Sigmoid colon (tissue), 7 donors: ENCODE results near the gene TMEM181. TPM values are rescaled to one million over a fixed set of nuclear protein-coding genes. Genes with fewer than 3 reads are reported as not detected.

Source experiments
- DNase-seq: peaks from one replicate; pipeline ENCODE4 v3.0.0-alpha.2; 2019
- H3K27ac ChIP-seq, 4 donors: fragments of 200-600 bp; sonication (generic); one replicate each; pipeline ENCODE4 v1.5.1; 2016 to 2019; ENCODE audit warnings: mild to moderate bottlenecking in 1 of 4
- H3K27me3 ChIP-seq, 3 donors: fragments of 200-600 bp; sonication (generic); one replicate each; pipeline ENCODE4 v1.5.1; 2019; ENCODE audit warnings: mild to moderate bottlenecking in 1 of 3
- H3K36me3 ChIP-seq, 4 donors: fragments of 200-600 bp; sonication (generic); one replicate each; pipeline ENCODE4 v1.5.1; 2016 to 2019
- H3K4me1 ChIP-seq, 4 donors: fragments of 200-600 bp; sonication (generic); one replicate each; pipeline ENCODE4 v1.5.1; 2017 to 2019
- H3K4me3 ChIP-seq, 4 donors: fragments of 200-600 bp; sonication (generic); one replicate each; pipeline ENCODE4 v1.5.1; 2017 to 2019; ENCODE audit warnings: mild to moderate bottlenecking in 2 of 4, moderate library complexity in 1 of 4
- H3K9me3 ChIP-seq, 4 donors: fragments of 200-600 bp in 3 of 4; sonication (generic) in 3 of 4; one replicate each; pipeline versions ENCODE4 v1.5.1 to v1.6.1; 2013 to 2019
- EP300 ChIP-seq, 4 donors: sonication (generic); formaldehyde crosslinking; IDR thresholded peaks; one replicate each; pipeline ENCODE4 v1.6.1; 2017; ENCODE audit warnings: antibody characterized with exemption in 4 of 4
- POLR2A ChIP-seq, 2 donors: fragments of 450-650 bp; IDR thresholded peaks; one replicate each; pipeline ENCODE4 v1.6.1; 2016; ENCODE audit warnings: antibody characterized with exemption in 2 of 2, mild to moderate bottlenecking in 2 of 2, moderate library complexity in 2 of 2
- POLR2AphosphoS5 ChIP-seq, 4 donors: sonication (generic); formaldehyde crosslinking; IDR thresholded peaks; one replicate each; pipeline ENCODE4 v1.6.1; 2017; ENCODE audit warnings: antibody characterized with exemption in 4 of 4
- WGBS, 2 donors: extraction: QIAGEN DNeasy Blood & Tissue Kit; methylation state at CpG; one replicate each; pipeline ENCODE4 v1.1.7; 2013; 5-methylcytosine and 5-hydroxymethylcytosine counted together
- intact Hi-C: fragments of 100-400 bp; cut with DNase I; formaldehyde crosslinking; loops from one replicate; pipeline ENCODE4 v1.15.1; 2023
- polyA plus RNA-seq, 3 donors: library from polyadenylated mRNA; stranded (reverse); fragments of 200-250 nt; gene quantifications; one replicate each; pipeline ENCODE4 v1.2.3, GENCODE V29; 2013
- total RNA-seq, 4 donors: library from RNA; depleted of rRNA; stranded (reverse); fragments of >200 nt; gene quantifications; one replicate each; pipeline ENCODE4 v1.1.0, GENCODE V29; 2016
- TF ChIP-seq, protein P1 (sequence below), 4 experiments: fragments of 450-650 bp in 3 of 4; fragments of 200-600 bp in 1 of 4; IDR thresholded peaks; one replicate each; pipeline ENCODE4 v1.5.1; 2016 to 2019; ENCODE audit warnings: antibody characterized with exemption in 4 of 4, mild to moderate bottlenecking in 3 of 4, moderate library complexity in 2 of 4
- donor health status: healthy with polysubstance abuse.
- donor health status: Bipolar disorder and iron deficiency.
- donor health status: healthy.

TMEM181 gene
- total and polyA plus RNA-seq, 7 donors = 4.6 to 24.7 (median 20.8) TPM

DNA sequence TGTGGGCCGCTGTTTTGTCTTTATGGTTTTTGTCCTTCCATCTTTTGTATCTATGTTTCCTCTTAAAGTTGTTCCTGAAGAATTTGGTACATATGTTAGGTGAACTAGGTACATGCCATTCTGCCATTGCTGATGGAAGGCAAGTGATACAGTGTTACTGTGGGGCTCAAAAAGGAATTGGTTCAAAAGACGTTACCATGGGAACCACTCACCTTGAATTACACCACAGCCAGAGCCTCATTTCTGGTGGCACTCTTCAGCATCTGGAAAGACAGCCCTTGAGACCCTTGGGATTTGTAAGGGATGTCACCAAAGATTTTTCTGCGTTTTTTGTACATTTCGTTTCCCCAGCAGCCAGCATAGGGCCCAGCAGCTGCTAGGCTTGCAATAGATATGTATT is 31.9 kb downstream of the TMEM181 start:
- Histone ChIP-seq H3K27ac (no peak overlapping the region), H3K36me3 (peaks cover 7 to 75% (median 24%) of the 10 kb centered on the region in 4 donors), H3K27me3 (no peaks in the 10 kb centered on the region), H3K4me1 (no peaks in the 10 kb centered on the region), H3K4me3 (no peak overlapping the region), H3K9me3 (no peaks in the 10 kb centered on the region)
- DNase-seq = no peak
- intact Hi-C loops = no loop called here
- TF ChIP-seq POLR2A (IDR thresholded peaks at IDR 0.05) (no peak), EP300 (IDR thresholded peaks at IDR 0.05) (no peak), POLR2AphosphoS5 (IDR thresholded peaks at IDR 0.05) (no peak)
- TF ChIP-seq, protein P1, sequence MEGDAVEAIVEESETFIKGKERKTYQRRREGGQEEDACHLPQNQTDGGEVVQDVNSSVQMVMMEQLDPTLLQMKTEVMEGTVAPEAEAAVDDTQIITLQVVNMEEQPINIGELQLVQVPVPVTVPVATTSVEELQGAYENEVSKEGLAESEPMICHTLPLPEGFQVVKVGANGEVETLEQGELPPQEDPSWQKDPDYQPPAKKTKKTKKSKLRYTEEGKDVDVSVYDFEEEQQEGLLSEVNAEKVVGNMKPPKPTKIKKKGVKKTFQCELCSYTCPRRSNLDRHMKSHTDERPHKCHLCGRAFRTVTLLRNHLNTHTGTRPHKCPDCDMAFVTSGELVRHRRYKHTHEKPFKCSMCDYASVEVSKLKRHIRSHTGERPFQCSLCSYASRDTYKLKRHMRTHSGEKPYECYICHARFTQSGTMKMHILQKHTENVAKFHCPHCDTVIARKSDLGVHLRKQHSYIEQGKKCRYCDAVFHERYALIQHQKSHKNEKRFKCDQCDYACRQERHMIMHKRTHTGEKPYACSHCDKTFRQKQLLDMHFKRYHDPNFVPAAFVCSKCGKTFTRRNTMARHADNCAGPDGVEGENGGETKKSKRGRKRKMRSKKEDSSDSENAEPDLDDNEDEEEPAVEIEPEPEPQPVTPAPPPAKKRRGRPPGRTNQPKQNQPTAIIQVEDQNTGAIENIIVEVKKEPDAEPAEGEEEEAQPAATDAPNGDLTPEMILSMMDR (IDR thresholded peaks at IDR 0.05) = no peak
- 96% methylated on average over 4 of the region's 4 CpGs for WGBS, 2 donors

DNA sequence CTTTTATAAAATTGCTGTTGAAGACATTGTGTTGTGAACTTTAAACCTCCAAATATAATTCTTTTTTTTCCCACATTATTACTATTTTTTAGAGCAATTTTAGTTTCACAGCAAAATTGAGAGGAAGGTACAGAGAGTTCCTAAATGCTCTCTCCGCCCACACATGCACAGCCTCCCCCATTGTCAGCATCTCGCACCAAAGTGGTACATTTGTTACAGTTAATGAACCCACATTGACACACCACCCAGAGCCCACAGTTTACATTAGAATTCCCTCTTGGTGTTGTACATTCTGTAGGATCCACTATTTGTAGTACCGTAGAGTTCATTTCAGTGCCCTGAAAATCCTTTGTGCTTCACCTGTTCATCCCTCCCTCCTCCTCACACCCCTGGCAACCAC is 33.8 kb downstream of the TMEM181 start:
- peaks cover 5 to 56% (median 15%) of the 10 kb centered on the region in 4 donors for H3K36me3 ChIP-seq
- TF ChIP-seq POLR2A (IDR thresholded peaks at IDR 0.05) (no peak), POLR2AphosphoS5 (IDR thresholded peaks at IDR 0.05) (no peak), EP300 (IDR thresholded peaks at IDR 0.05) (no peak)
- TF ChIP-seq, protein P1 (IDR thresholded peaks at IDR 0.05) = no peak
- no peaks in the 10 kb centered on the region for H3K27me3 ChIP-seq
- intact Hi-C loops = no loop called here
- 95 to 97% methylated on average over 3 of the region's 3 CpGs for WGBS, 2 donors
- DNase-seq = no peak
- H3K9me3 ChIP-seq = no peaks in the 10 kb centered on the region
- H3K4me1 ChIP-seq = no peaks in the 10 kb centered on the region
- H3K4me3 ChIP-seq = no peak overlapping the region
- no peak overlapping the region for H3K27ac ChIP-seq

DNA sequence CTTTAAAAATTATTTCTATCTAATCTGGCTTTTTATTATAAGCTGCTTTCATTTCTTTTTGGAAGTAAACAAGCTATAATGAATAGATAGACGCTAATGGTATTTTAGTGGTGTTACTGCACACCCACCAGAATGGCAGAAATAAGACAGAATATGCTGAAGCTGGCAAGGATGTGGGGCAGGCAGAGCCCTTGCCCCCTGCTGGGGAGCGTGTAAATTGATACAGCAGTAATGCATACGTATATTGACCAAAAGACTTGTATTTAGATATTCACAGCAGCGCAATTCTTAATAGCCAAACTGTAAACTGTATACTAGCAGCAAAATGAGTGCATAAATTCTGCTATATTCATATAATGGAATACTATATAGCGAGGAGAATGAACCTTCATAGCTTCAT is 35.3 kb downstream of the TMEM181 start:
- H3K27ac ChIP-seq = no peak overlapping the region
- no peak overlapping the region for H3K4me3 ChIP-seq
- no peaks in the 10 kb centered on the region for H3K4me1 ChIP-seq
- TF ChIP-seq EP300 (IDR thresholded peaks at IDR 0.05) (no peak), POLR2AphosphoS5 (IDR thresholded peaks at IDR 0.05) (no peak), POLR2A (IDR thresholded peaks at IDR 0.05) (no peak)
- TF ChIP-seq, protein P1 (IDR thresholded peaks at IDR 0.05) = no peak
- intact Hi-C loops = no loop called here
- H3K9me3 ChIP-seq = no peaks in the 10 kb centered on the region
- WGBS, 2 donors = 77 to 89% methylated on average over 5 of the region's 5 CpGs
- DNase-seq = no peak
- H3K27me3 ChIP-seq = no peaks in the 10 kb centered on the region
- H3K36me3 ChIP-seq = peaks cover 5 to 54% (median 14%) of the 10 kb centered on the region in 4 donors

DNA sequence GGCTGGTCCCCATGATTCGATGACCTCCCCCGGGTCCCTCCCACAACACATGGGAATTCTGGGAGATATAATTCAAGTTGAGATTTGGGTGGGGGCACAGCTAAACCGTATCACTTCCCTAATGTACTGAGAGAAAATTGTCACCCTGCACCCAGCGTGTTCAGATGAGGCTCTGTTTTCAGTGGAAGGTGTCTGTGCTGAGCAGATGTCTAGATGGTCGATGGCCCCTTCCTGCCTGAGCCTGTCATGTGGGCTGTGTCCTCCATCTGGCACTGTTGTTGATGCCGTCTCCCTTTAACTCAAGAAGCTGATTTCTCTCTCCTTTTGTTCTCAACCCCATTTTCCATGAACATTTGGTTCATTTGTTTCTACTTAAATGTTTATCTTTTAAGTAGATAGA is 37.0 kb downstream of the TMEM181 start:
- Histone ChIP-seq H3K36me3 (peaks cover 0 to 37% (median 11%) of the 10 kb centered on the region in 4 donors), H3K27ac (no peak overlapping the region), H3K9me3 (no peaks in the 10 kb centered on the region), H3K27me3 (no peaks in the 10 kb centered on the region), H3K4me1 (no peaks in the 10 kb centered on the region), H3K4me3 (no peak overlapping the region)
- intact Hi-C loops = no loop called here
- 66 to 68% methylated on average over 6 of the region's 6 CpGs for WGBS, 2 donors
- no peak for DNase-seq
- no peak for TF ChIP-seq POLR2A (IDR thresholded peaks at IDR 0.05)
- no peak for TF ChIP-seq POLR2AphosphoS5 (IDR thresholded peaks at IDR 0.05)
- TF ChIP-seq EP300 (IDR thresholded peaks at IDR 0.05) = no peak
- TF ChIP-seq, protein P1 (IDR thresholded peaks at IDR 0.05) = no peak

DNA sequence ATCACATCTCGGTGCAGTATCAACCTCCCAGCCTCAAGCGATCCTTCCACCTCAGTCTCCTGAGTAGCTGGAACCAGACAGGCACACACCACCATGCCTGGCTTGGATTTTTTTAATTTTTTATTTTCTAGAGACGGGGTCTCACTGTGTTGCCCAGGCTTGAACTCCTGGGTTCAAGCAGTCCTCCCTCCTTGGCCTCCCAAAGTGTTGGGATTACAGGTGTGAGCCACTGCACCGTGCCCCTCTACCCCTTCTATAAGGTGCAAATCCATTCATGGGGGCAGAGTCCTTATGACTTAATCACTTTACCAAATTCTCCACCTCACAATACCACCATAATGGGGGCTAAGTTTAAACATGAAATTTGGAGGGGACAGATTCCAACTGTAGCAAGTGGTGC is 37.7 kb downstream of the TMEM181 start:
- TF ChIP-seq POLR2AphosphoS5 (IDR thresholded peaks at IDR 0.05) = no peak
- TF ChIP-seq, protein P1 (IDR thresholded peaks at IDR 0.05) = no peak
- no peak for TF ChIP-seq POLR2A (IDR thresholded peaks at IDR 0.05)
- intact Hi-C loops = no loop called here
- no peaks in the 10 kb centered on the region for H3K4me1 ChIP-seq
- DNase-seq = no peak
- no peak overlapping the region for H3K27ac ChIP-seq
- no peaks in the 10 kb centered on the region for H3K27me3 ChIP-seq
- H3K4me3 ChIP-seq = no peak overlapping the region
- WGBS, 2 donors = 96 to 98% methylated on average over 4 of the region's 4 CpGs
- no peaks in the 10 kb centered on the region for H3K9me3 ChIP-seq
- H3K36me3 ChIP-seq = peaks cover 0 to 30% (median 9%) of the 10 kb centered on the region in 4 donors
